Retinal pigment epithelial cell (primary cell): Measurements from ENCODE around the gene RCAN2.

Experiments used
- DNase-seq: peaks from one replicate; pipeline ENCODE4 v3.0.0-alpha.2; 2010; ENCODE audit warnings: low read depth
- H3K4me3 ChIP-seq: 2 replicates; pipeline ENCODE4 v1.5.1; 2011; ENCODE audit warnings: mild to moderate bottlenecking, low read length, control low read depth, moderate library complexity
- CTCF ChIP-seq: conservative IDR thresholded peaks from 2 replicates; pipeline ENCODE4 v1.5.1; 2011; ENCODE audit warnings: low read depth, low read length, control low read depth, inconsistent platforms

Gene RCAN2

DNA sequence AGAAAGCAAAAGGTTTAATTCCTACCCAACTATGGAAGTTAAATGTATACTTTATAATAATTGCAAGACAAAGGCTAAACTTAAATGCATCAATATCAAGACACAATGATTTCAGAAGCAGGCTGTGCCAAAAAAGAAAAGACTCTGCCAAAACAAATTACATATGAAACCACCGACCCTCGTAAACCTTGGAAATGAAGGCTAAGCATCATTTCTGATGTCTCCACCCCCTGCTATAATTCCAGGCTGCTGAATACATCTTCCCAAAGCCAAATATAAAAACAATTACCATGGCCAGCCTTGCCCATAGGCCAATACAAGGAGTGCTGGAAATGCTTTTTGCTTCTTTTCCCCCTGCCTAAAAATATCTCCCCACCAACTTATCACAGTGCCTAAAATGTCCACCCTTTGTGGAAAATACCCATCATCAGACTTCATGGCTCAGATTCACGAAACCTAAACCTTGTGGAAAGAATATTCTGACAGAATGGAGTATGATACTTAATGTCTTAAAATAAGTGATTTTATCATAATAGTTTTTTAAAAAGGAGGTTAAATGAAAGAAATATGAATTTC is 37.4 kb downstream of the RCAN2 start:
- no peak for DNase-seq
- no peak for TF ChIP-seq CTCF
- H3K4me3 ChIP-seq, result no peak overlapping the region

DNA sequence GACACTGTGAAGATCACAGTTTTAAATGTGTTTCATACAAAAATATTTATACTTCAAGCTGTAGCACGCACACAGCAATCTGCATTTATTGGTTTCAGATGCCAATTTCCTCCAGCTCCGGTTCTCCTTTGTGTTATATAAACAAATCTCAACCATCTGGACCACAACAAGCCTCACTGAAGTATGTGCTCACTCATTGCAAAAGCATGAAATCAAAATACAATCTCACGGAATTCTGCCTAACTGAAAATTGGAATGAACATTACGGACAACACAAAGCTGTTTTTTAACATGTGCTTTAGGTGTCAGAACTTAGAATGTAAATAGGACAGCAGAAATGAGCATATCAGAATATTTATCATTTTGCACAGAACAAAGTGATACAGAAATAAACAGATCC is 38.0 kb downstream of the RCAN2 start:
- DNase-seq, result no peak
- no peak for TF ChIP-seq CTCF
- H3K4me3 ChIP-seq, result no peak overlapping the region

DNA sequence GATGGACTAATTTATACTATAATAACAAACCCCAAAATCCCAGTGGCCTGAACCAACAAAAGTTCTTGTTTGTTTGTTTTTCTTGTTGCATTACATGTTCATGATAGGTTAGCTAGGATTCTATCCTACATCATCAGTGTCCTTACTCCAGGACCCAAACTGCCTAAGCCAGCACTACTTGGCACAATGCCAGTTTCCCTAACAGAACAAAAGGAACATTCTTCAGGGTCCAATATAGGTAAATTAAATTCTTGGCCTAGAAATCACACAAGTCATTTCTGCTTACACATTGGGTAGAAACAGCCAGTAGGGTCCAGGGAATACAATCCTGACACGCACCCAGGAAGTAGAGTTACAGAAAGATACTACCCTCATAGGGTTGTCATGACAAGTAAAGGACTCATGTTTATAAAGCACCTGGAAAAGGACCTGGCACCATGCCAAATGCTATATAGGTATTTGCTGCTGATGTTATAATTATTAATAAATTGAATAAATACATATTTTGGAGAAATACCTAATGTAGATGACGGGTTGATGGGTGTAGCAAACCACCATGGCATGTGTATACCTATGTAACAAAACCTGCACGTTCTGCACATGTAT is 38.8 kb downstream of the RCAN2 start:
- H3K4me3 ChIP-seq, result no peak overlapping the region
- TF ChIP-seq CTCF, result no peak
- no peak for DNase-seq

DNA sequence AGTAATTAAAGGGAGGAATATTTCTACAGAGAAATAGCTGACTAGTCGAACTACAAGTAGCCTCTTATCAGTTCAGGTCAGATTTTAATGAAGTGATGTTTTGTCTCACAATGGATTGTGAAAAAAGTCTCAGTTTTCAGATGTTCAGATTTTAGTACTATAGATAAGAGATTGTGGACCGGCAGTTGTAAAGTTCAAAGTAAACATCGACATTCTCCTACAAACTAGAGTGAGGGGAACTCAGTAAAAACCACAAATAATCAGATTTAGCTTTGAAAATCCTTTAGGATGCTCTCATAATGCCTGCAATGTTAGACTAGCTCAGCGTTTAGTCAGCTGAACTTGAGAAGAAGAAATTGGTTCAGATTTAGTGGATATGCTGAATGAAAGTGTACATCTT is 39.9 kb downstream of the RCAN2 start:
- no peak overlapping the region for H3K4me3 ChIP-seq
- no peak for TF ChIP-seq CTCF
- no peak for DNase-seq

GRCh38 chr6:46444772-46445454 is 46.3 kb downstream of the RCAN2 start:
- no peak for TF ChIP-seq CTCF
- DNase-seq, result no peak
- H3K4me3 ChIP-seq, result no peak overlapping the region

GRCh38 chr6:46443623-46444022 is 47.6 kb downstream of the RCAN2 start:
- TF ChIP-seq CTCF, result no peak
- H3K4me3 ChIP-seq, result no peak overlapping the region
- DNase-seq, result no peak

- TF ChIP-seq CTCF, result no peak
- H3K4me3 ChIP-seq, result no peak overlapping the region
- no peak for DNase-seq
Observed at GRCh38 chr6:46440641-46441040, 50.6 kb downstream of the RCAN2 start.
